ENCODE data around the gene SRGAP3.

GRCh38 chr3:8987645-8988383 is 261.6 kb downstream of the SRGAP3 start:
- TF ChIP-seq CTCF (IDR thresholded peaks at IDR 0.05) (peak; percentile 36 to 53 (median 42)), POLR2A (IDR thresholded peaks at IDR 0.05) (no peak)
